DOHH2 (cell line): ENCODE data around the gene EZH2.

ENCODE experiments used
- H3F3A ChIP-seq: fragments of 200-600 bp; sonication (generic), shearing (Covaris generic); 2 replicates; pipeline ENCODE4 v1.6.0; 2016; ENCODE audit warnings: antibody characterized with exemption, mild to moderate bottlenecking; ENCODE audit not compliant: control insufficient read depth, insufficient read depth
- H3K27ac ChIP-seq: fragments of 200-600 bp; sonication (generic); 2 replicates; pipeline ENCODE4 v1.5.1; 2014; ENCODE audit warnings: low read depth, mild to moderate bottlenecking, low read length, moderate library complexity
- H3K27me3 ChIP-seq: fragments of 200-600 bp; sonication (generic); 2 replicates; pipeline ENCODE4 v1.6.1; 2014; ENCODE audit warnings: mild to moderate bottlenecking, low read length, mixed read lengths; ENCODE audit not compliant: control insufficient read depth
- H3K36me3 ChIP-seq: fragments of 200-600 bp; sonication (generic); 2 replicates; pipeline ENCODE4 v1.6.1; 2014; ENCODE audit warnings: mild to moderate bottlenecking, low read length, moderate library complexity, mixed read lengths; ENCODE audit not compliant: control insufficient read depth
- H3K4me1 ChIP-seq: fragments of 200-600 bp; sonication (generic); 2 replicates; pipeline ENCODE4 v1.6.1; 2014; ENCODE audit warnings: mild to moderate bottlenecking, low read length, mixed read lengths; ENCODE audit not compliant: control insufficient read depth
- H3K4me2 ChIP-seq: fragments of 200-600 bp; sonication (generic); 2 replicates; pipeline ENCODE4 v1.6.0; 2014; ENCODE audit warnings: mild to moderate bottlenecking, low read length, moderate library complexity
- H3K4me3 ChIP-seq: fragments of 200-600 bp; sonication (generic); 2 replicates; pipeline ENCODE4 v1.5.1; 2014; ENCODE audit warnings: mild to moderate bottlenecking, low read length, mixed read lengths
- H3K79me2 ChIP-seq: fragments of 200-600 bp; sonication (generic); 2 replicates; pipeline ENCODE4 v1.6.1; 2014; ENCODE audit warnings: mild to moderate bottlenecking, low read length, mixed read lengths; ENCODE audit not compliant: control insufficient read depth
- H3K9me2 ChIP-seq: fragments of 200-600 bp; sonication (generic); replicated peaks from 2 replicates; pipeline ENCODE4 v1.6.1; 2014; ENCODE audit warnings: mild to moderate bottlenecking, low read length, mixed read lengths; ENCODE audit not compliant: control insufficient read depth
- H3K9me3 ChIP-seq: fragments of 200-600 bp; sonication (generic); 2 replicates; pipeline ENCODE4 v1.6.1; 2014; ENCODE audit warnings: antibody characterized with exemption, low read length, mixed read lengths; ENCODE audit not compliant: control insufficient read depth, insufficient read depth
- H4K20me1 ChIP-seq: fragments of 200-600 bp; sonication (generic); 2 replicates; pipeline ENCODE4 v1.6.0; 2014; ENCODE audit warnings: low read depth, mild to moderate bottlenecking, antibody characterized with exemption, low read length, moderate library complexity; ENCODE audit not compliant: control insufficient read depth, insufficient read depth
- CTCF ChIP-seq: fragments of 200-600 bp; sonication (generic); IDR thresholded peaks from one replicate; pipeline ENCODE4 v1.5.1; 2014; ENCODE audit warnings: antibody characterized with exemption, mild to moderate bottlenecking, low read depth, low read length; ENCODE audit not compliant: poor library complexity, severe bottlenecking
- EZH2phosphoT487 ChIP-seq: fragments of 200-600 bp; sonication (generic); IDR thresholded peaks from 2 replicates; pipeline ENCODE4 v1.6.1; 2017; ENCODE audit warnings: borderline replicate concordance, mild to moderate bottlenecking, antibody characterized with exemption, low read length, moderate library complexity, mixed read lengths

Gene EZH2

DNA sequence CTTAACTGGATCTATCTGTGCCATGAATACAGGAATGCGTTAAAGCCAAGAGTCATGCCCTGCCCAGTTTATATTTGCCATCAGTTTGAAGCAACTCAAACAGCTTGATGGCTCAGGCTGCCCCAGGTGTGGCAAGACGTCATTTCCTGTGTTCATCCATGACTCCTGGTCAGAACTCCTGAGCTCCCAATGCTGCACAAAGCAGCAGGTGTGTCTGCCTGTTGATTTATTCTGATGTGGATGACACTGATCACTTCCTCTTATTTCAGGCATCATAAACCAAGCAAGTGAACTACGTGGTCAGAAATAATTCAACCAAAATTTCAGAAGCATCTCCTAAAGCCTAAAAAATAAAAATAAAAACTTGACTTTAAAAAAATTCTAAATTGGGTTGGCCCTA lies 68.5 kb downstream of the EZH2 start:
- Histone ChIP-seq H3K4me1 (peaks cover 48% of the 10 kb centered on the region), H3K27ac (peak overlapping the region; percentile 21; the same call in 1 of the 2 replicates)

GRCh38 chr7:148814922-148815559 lies 69.0 kb downstream of the EZH2 start:
- peaks cover 16% of the 10 kb centered on the region for H3K79me2 ChIP-seq
- H3F3A ChIP-seq: peaks cover 22% of the 10 kb centered on the region
- peaks cover 11% of the 10 kb centered on the region; the same call in 1 of the 2 replicates for H4K20me1 ChIP-seq
- H3K4me2 ChIP-seq: no peak overlapping the region
- TF ChIP-seq EZH2phosphoT487 (no peak), CTCF (no peak)
- H3K27ac ChIP-seq: 0 out of 2 replicates have a peak overlapping the region, but pooled peaks have one; percentile 21
- H3K27me3 ChIP-seq: no peaks in the 10 kb centered on the region
- no peaks in the 10 kb centered on the region for H3K9me2 ChIP-seq
- H3K4me3 ChIP-seq: no peak overlapping the region
- peaks cover 99% of the 10 kb centered on the region for H3K36me3 ChIP-seq
- peaks cover 48% of the 10 kb centered on the region for H3K4me1 ChIP-seq
- H3K9me3 ChIP-seq: no peaks in the 10 kb centered on the region

More for the DNA sequence above, 68.5 kb downstream of the EZH2 start:
- Histone ChIP-seq H3K4me3 (no peak overlapping the region), H3F3A (peaks cover 24% of the 10 kb centered on the region), H3K79me2 (peaks cover 16% of the 10 kb centered on the region), H3K27me3 (no peaks in the 10 kb centered on the region), H3K9me3 (no peaks in the 10 kb centered on the region), H3K9me2 (no peaks in the 10 kb centered on the region), H4K20me1 (peaks cover 11% of the 10 kb centered on the region; the same call in 1 of the 2 replicates), H3K36me3 (peaks cover 99% of the 10 kb centered on the region), H3K4me2 (peak overlapping the region; percentile 6; the same call in 1 of the 2 replicates)
- TF ChIP-seq EZH2phosphoT487 (no peak), CTCF (no peak)

- H3K36me3 ChIP-seq: peaks cover 99% of the 10 kb centered on the region
- no peaks in the 10 kb centered on the region for H3K9me2 ChIP-seq
- peaks cover 48% of the 10 kb centered on the region for H3K4me1 ChIP-seq
- peak overlapping the region; percentile 25; the same call in 1 of the 2 replicates for H3K27ac ChIP-seq
- H3F3A ChIP-seq: peaks cover 22% of the 10 kb centered on the region
- no peak for TF ChIP-seq EZH2phosphoT487
- no peak for TF ChIP-seq CTCF
- H3K4me2 ChIP-seq: 0 out of 2 replicates have a peak overlapping the region, but pooled peaks have one; percentile 7
- H3K79me2 ChIP-seq: peaks cover 16% of the 10 kb centered on the region
- no peaks in the 10 kb centered on the region for H3K9me3 ChIP-seq
- no peak overlapping the region for H3K4me3 ChIP-seq
- H3K27me3 ChIP-seq: no peaks in the 10 kb centered on the region
- H4K20me1 ChIP-seq: peaks cover 11% of the 10 kb centered on the region; the same call in 1 of the 2 replicates
Observed at GRCh38 chr7:148813890-148814289, 70.2 kb downstream of the EZH2 start.
